ENCODE results near the gene HSD17B2. TPM values are rescaled to one million over a fixed set of nuclear protein-coding genes. Genes with fewer than 3 reads are reported as not detected.

The HSD17B2 gene
- total RNA-seq, 2 donors from 2014 or later = not detected

DNA sequence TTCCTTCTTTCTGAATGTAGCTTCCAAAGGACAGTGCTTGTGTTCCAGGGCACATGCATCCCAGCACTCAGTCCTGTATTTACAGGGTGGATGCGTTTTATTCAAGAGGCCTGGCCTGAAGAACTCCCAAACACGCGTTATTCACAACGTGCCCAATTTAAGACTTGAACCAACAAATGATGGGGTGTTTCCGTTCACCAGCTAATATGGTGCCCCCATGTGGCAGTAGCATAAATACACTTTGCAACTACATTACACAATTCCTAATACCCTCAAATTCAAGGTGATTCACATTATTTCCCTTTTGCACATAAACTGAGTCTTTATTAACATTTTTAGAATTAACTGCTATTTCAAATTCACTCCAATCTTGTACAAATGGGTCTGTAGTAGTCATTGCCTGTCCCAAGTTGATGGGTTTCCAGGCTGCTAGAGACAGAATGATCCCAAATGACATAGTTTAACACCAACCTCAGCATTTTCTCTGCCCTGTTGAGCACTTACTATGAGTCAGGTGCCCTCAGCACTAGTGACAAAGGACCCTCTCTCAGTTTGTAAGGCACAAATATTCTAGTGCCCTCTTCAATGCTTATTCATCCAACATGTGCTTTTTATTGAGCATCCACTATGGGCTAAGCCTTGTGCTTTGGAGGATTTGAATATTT lies 26.9 kb downstream of the HSD17B2 start:
- peaks cover 11% of the 10 kb centered on the region for H3K27me3 Mint-ChIP-seq (ENCODE audit: low read depth)
- no peak overlapping the region for H3K27ac Mint-ChIP-seq
- peak; percentile 6 to 17 for DNase-seq
- H3K9me3 Mint-ChIP-seq = no peaks in the 10 kb centered on the region
- H3K36me3 Mint-ChIP-seq (ENCODE audit: insufficient read depth in 2 of 2) = no peaks in the 10 kb centered on the region
- no peak overlapping the region for H3K4me3 Mint-ChIP-seq
- H3K4me1 Mint-ChIP-seq (ENCODE audit: low read depth) = peaks cover 5% of the 10 kb centered on the region
- no peak for ATAC-seq (replicated peaks in 1 of 2)

DNA sequence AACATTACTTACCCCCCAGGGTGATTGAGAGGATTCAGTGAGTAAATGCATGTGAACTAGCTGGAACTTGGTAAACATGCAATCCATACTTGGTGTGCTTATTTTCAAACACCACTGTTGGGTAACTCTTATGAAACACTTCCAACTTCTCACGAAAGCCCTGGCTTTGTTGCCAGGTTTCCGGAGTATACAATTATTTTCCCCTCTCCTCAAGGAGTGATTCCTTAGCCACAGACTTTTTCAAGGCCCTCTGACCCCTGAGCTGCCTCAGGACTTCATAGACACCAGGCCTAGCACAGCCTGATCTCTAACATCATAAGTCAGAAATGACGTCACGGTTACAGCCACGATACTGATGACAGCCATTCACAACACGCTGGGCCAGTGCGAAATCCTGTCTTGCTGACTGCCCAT lies 27.6 kb downstream of the HSD17B2 start:
- ATAC-seq (replicated peaks in 1 of 2) = no peak
- peaks cover 5% of the 10 kb centered on the region for H3K4me1 Mint-ChIP-seq (ENCODE audit: low read depth)
- DNase-seq = no peak

GRCh38 chr16:82063456-82064082 lies 28.5 kb downstream of the HSD17B2 start:
- ATAC-seq (replicated peaks in 1 of 2) = peak; percentile 18 to 51
- Mint-ChIP-seq H3K9me3 (no peaks in the 10 kb centered on the region), H3K27ac (no peak overlapping the region), H3K36me3 (ENCODE audit: insufficient read depth in 2 of 2) (no peaks in the 10 kb centered on the region), H3K4me1 (ENCODE audit: low read depth) (peaks cover 5% of the 10 kb centered on the region), H3K4me3 (no peak overlapping the region), H3K27me3 (ENCODE audit: low read depth) (peaks cover 11% of the 10 kb centered on the region)
- DNase-seq = no peak

More for the DNA sequence above, 27.6 kb downstream of the HSD17B2 start:
- Mint-ChIP-seq H3K4me3 (no peak overlapping the region), H3K9me3 (no peaks in the 10 kb centered on the region), H3K27ac (no peak overlapping the region), H3K36me3 (ENCODE audit: insufficient read depth in 2 of 2) (no peaks in the 10 kb centered on the region), H3K27me3 (ENCODE audit: low read depth) (peaks cover 11% of the 10 kb centered on the region)

DNA sequence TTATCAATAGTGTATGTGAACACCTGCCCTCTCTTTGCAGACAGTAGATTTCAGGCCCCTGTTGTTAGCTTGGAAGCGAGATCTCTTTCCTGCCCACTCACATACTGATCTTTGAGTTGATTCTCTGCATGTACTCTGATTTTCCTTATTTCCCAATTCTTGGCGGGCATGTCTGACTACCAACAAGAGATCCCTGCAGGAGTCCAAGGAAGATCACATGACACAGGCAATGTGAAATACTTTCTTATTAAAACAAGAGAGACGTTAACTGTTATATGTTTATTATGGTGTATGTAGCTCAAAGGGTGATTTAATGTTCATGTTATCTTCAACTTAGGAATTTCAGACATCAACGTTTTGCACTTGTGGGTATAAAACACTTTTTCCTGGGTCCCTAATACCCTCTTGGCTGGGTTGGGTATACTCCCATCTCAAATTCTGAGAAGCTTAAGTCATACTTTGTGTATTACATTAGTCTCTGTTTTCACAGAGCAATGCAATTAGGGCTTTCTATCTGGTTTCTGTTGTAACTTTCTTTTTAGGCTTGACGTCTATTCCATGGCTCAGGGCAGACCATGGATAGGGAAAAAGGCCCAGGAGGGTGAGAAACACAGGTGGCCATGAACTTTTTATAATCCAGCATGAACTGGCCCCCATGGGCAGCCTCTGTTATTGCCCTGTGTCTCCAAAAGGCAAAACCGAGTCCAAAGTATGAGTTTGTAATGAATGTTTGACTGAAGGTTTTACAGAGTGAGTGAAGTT lies 32.2 kb downstream of the HSD17B2 start:
- no peak for ATAC-seq (replicated peaks in 1 of 2)
- peaks cover 12% of the 10 kb centered on the region for H3K4me1 Mint-ChIP-seq (ENCODE audit: low read depth)

DNA sequence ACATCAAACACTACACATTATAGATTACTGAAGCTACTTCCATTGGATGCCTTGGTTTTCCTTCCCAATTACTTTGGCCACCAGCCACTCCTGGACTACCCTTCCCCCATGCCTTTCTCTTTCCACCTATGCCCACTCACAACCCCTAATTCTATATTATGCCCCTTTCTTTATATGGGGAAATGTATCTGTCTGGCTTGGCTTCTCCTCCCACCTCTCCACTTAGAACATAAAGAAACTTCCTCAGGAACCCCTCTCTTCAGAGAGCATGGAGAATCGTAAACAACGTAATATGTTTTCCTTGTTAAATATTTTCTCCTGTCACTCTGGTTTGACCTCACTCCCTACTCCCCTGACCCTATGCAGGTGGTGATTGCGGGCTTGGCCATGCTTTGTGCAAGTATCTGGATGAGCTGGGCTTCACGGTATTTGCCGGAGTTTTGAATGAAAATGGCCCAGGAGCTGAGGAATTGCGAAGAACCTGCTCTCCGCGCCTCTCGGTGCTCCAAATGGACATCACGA lies 32.8 kb downstream of the HSD17B2 start:
- Mint-ChIP-seq H3K4me3 (no peak overlapping the region), H3K36me3 (ENCODE audit: insufficient read depth in 2 of 2) (no peaks in the 10 kb centered on the region), H3K4me1 (ENCODE audit: low read depth) (peaks cover 12% of the 10 kb centered on the region), H3K27me3 (ENCODE audit: low read depth) (peaks cover 32% of the 10 kb centered on the region), H3K27ac (no peak overlapping the region), H3K9me3 (peaks cover 0 to 2% of the 10 kb centered on the region in 2 donors)
- DNase-seq (no peak), ATAC-seq (replicated peaks in 1 of 2) (no peak)

More for the DNA sequence above, 32.2 kb downstream of the HSD17B2 start:
- DNase-seq = no peak
- Mint-ChIP-seq H3K27ac (no peak overlapping the region), H3K27me3 (ENCODE audit: low read depth) (peaks cover 26% of the 10 kb centered on the region), H3K36me3 (ENCODE audit: insufficient read depth in 2 of 2) (no peaks in the 10 kb centered on the region), H3K9me3 (peaks cover 0 to 2% of the 10 kb centered on the region in 2 donors), H3K4me3 (no peak overlapping the region)

DNA sequence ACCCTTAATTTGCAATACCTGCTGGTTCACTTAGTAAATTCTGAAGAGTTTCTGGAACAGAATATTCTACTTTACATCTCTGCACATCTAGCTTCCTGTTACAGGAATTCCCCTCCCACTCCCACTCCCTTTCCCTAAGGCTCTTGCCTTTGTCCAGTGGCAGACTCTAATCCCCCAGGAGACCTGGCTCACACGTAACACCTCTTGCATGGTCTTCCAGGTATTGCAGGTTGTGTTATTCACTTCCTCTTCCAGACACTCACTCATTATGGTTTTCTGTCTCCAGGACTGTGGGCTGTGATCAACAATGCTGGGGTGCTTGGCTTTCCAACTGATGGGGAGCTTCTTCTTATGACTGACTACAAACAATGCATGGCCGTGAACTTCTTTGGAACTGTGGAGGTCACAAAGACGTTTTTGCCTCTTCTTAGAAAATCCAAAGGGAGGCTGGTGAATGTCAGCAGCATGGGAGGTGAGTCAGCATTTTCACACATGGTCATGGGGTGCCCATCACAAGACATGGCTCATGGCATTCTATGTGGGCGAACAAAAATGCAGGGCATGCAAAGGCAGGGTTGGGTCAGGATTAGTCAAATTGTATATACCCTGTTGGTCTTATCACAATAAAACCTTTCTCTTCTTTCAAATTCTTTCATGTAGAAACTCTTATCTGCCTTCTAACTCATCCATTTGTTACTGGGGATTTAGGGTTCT lies 35.8 kb downstream of the HSD17B2 start:
- peaks cover 2 to 3% of the 10 kb centered on the region in 2 donors for H3K9me3 Mint-ChIP-seq
- peaks cover 52% of the 10 kb centered on the region for H3K27me3 Mint-ChIP-seq (ENCODE audit: low read depth)
- no peak overlapping the region for H3K27ac Mint-ChIP-seq
- no peak overlapping the region for H3K4me3 Mint-ChIP-seq
- no peak for DNase-seq
- peaks cover 0 to 6% of the 10 kb centered on the region in 2 donors for H3K36me3 Mint-ChIP-seq (ENCODE audit: insufficient read depth in 2 of 2)
- H3K4me1 Mint-ChIP-seq (ENCODE audit: low read depth) = peaks cover 19% of the 10 kb centered on the region
- peak; percentile 44 to 59 for ATAC-seq (replicated peaks in 1 of 2)

DNA sequence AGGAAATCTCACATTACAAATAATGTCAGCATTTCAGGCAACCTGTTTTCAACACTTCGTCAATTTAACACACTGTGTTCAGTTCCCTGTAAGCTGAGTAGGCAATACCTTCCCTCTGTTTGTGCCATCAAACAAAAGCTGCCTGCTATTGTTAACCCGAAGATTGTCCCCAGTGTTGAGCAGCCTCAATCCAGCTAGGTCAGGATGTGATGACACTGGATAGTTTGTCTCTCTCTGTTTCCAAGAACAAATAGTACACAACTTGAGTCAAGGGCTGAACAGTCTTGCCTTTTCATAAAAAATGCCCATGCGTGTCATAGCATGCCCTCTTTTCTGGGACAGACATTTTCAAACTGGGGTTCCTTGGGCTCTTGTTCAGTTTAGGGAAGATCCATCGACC lies 36.4 kb downstream of the HSD17B2 start:
- Mint-ChIP-seq H3K27ac (no peak overlapping the region), H3K27me3 (ENCODE audit: low read depth) (peaks cover 52% of the 10 kb centered on the region), H3K4me1 (ENCODE audit: low read depth) (peaks cover 19% of the 10 kb centered on the region), H3K36me3 (ENCODE audit: insufficient read depth in 2 of 2) (peaks cover 0 to 8% of the 10 kb centered on the region in 2 donors), H3K4me3 (no peak overlapping the region), H3K9me3 (peaks cover 2 to 3% of the 10 kb centered on the region in 2 donors)
- ATAC-seq (replicated peaks in 1 of 2) (no peak), DNase-seq (no peak)

- H3K36me3 Mint-ChIP-seq (ENCODE audit: insufficient read depth in 2 of 2) = peaks cover 0 to 8% of the 10 kb centered on the region in 2 donors
- ATAC-seq (replicated peaks in 1 of 2) = no peak
- DNase-seq = no peak
- peaks cover 19% of the 10 kb centered on the region for H3K4me1 Mint-ChIP-seq (ENCODE audit: low read depth)
- H3K27ac Mint-ChIP-seq = no peak overlapping the region
- peaks cover 5 to 6% of the 10 kb centered on the region in 2 donors for H3K9me3 Mint-ChIP-seq
- H3K27me3 Mint-ChIP-seq (ENCODE audit: low read depth) = peaks cover 58% of the 10 kb centered on the region
- H3K4me3 Mint-ChIP-seq = no peak overlapping the region
Measured at GRCh38 chr16:82072313-82072712, 37.3 kb downstream of the HSD17B2 start.

- Mint-ChIP-seq H3K4me3 (peak overlapping the region; percentile 3 to 6), H3K4me1 (ENCODE audit: low read depth) (peaks cover 19% of the 10 kb centered on the region), H3K9me3 (peaks cover 8 to 10% of the 10 kb centered on the region in 2 donors), H3K27me3 (ENCODE audit: low read depth) (peaks cover 74% of the 10 kb centered on the region), H3K27ac (peak overlapping the region; percentile 7), H3K36me3 (ENCODE audit: insufficient read depth in 2 of 2) (peaks cover 1 to 11% of the 10 kb centered on the region in 2 donors)
- DNase-seq = no peak
- ATAC-seq (replicated peaks in 1 of 2) = peak; percentile 64 to 66
Measured at GRCh38 chr16:82074019-82074558, 39.0 kb downstream of the HSD17B2 start.

DNA sequence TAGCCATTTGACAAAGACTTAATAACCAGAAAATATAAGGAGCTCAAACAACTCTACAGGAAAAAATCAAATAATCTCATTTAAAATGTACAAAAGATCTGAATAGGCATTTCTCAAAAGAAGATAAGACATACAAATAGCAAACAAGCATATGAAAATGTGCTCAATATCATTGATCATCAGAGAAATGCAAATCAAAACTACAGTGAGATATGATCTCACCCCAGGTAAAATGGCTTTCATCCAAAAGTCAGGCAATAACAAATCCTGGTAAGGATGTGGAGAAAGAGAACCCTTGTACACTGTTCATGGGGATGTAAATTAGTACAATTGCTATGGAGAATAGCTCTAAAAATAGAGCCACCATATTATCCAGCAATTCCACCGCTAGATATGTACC lies 43.1 kb downstream of the HSD17B2 start:
- H3K9me3 Mint-ChIP-seq = peaks cover 7 to 10% of the 10 kb centered on the region in 2 donors
- ATAC-seq (replicated peaks in 1 of 2) = no peak
- H3K27ac Mint-ChIP-seq = no peak overlapping the region
- peaks cover 59% of the 10 kb centered on the region for H3K27me3 Mint-ChIP-seq (ENCODE audit: low read depth)
- no peak overlapping the region for H3K4me3 Mint-ChIP-seq
- H3K36me3 Mint-ChIP-seq (ENCODE audit: insufficient read depth in 2 of 2) = peaks cover 1 to 11% of the 10 kb centered on the region in 2 donors
- DNase-seq = no peak
- peaks cover 21% of the 10 kb centered on the region for H3K4me1 Mint-ChIP-seq (ENCODE audit: low read depth)

DNA sequence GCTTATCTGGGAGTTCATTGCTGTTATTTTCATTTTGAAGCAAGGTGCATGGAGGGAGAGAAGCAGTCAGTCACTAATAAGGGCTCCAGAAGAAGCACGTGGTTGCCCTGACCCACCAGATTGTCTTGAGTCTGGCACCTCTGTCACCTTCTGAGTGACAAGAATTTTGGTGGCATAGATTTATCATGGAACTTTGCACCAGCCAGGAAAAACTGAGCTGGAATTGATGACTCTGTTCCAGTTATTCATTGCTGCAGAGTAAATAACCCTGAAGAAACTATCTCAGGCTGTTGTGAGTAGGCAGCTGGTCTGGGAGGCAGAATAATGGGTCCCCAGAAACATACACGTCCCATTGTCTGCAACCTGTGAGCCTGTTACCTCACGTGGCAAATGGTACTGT lies 44.8 kb downstream of the HSD17B2 start:
- DNase-seq (no peak), ATAC-seq (replicated peaks in 1 of 2) (no peak)
- H3K27ac Mint-ChIP-seq = no peak overlapping the region
- peaks cover 46% of the 10 kb centered on the region for H3K27me3 Mint-ChIP-seq (ENCODE audit: low read depth)
- H3K36me3 Mint-ChIP-seq (ENCODE audit: insufficient read depth in 2 of 2) = peaks cover 1 to 8% of the 10 kb centered on the region in 2 donors
- H3K4me1 Mint-ChIP-seq (ENCODE audit: low read depth) = peaks cover 13% of the 10 kb centered on the region
- H3K9me3 Mint-ChIP-seq = peaks cover 7 to 10% of the 10 kb centered on the region in 2 donors
- no peak overlapping the region for H3K4me3 Mint-ChIP-seq

DNA sequence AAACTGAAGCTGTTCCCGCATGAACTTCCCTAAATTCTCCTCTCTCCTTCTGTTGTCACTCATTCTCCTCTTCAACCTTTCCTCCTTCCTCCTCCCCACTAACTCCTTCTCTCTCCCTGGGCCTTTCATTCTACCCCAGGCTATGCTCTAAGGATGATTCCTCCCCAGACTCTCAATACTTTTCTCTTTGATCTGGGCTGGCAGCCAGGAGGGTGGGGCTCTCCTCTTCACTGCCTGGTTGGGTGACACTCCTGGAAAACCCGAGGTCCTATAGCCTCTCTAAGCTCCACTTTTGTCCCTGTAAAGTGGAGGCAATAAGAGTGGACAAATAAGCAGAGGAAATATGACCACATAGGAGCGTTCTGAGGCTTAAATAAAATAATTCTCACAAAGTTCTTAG lies 46.2 kb downstream of the HSD17B2 start:
- Mint-ChIP-seq H3K4me3 (no peak overlapping the region), H3K4me1 (ENCODE audit: low read depth) (peaks cover 13% of the 10 kb centered on the region), H3K27me3 (ENCODE audit: low read depth) (peaks cover 39% of the 10 kb centered on the region), H3K36me3 (ENCODE audit: insufficient read depth in 2 of 2) (peaks cover 1 to 4% of the 10 kb centered on the region in 2 donors), H3K9me3 (peaks cover 7% of the 10 kb centered on the region in 2 donors), H3K27ac (no peak overlapping the region)
- no peak for DNase-seq
- no peak for ATAC-seq (replicated peaks in 1 of 2)

All from activated T-cell treated with anti-CD3 and anti-CD28 coated beads, Interleukin-2, amount 50 U/mL, for 72 hours (primary cell).